Kidney capillary endothelial cell (primary cell): Measurements from ENCODE around the gene ADAR.
"Not testable (repeated sequence)": the region's sequence is repeated elsewhere in the genome, so short reads cannot be mapped to it uniquely, and the experiment has no call there.

Source experiments
- DNase-seq: peaks from one replicate; pipeline ENCODE4 v3.0.0-alpha.2; 2018; ENCODE audit warnings: low spot score

The ADAR gene, protein sequence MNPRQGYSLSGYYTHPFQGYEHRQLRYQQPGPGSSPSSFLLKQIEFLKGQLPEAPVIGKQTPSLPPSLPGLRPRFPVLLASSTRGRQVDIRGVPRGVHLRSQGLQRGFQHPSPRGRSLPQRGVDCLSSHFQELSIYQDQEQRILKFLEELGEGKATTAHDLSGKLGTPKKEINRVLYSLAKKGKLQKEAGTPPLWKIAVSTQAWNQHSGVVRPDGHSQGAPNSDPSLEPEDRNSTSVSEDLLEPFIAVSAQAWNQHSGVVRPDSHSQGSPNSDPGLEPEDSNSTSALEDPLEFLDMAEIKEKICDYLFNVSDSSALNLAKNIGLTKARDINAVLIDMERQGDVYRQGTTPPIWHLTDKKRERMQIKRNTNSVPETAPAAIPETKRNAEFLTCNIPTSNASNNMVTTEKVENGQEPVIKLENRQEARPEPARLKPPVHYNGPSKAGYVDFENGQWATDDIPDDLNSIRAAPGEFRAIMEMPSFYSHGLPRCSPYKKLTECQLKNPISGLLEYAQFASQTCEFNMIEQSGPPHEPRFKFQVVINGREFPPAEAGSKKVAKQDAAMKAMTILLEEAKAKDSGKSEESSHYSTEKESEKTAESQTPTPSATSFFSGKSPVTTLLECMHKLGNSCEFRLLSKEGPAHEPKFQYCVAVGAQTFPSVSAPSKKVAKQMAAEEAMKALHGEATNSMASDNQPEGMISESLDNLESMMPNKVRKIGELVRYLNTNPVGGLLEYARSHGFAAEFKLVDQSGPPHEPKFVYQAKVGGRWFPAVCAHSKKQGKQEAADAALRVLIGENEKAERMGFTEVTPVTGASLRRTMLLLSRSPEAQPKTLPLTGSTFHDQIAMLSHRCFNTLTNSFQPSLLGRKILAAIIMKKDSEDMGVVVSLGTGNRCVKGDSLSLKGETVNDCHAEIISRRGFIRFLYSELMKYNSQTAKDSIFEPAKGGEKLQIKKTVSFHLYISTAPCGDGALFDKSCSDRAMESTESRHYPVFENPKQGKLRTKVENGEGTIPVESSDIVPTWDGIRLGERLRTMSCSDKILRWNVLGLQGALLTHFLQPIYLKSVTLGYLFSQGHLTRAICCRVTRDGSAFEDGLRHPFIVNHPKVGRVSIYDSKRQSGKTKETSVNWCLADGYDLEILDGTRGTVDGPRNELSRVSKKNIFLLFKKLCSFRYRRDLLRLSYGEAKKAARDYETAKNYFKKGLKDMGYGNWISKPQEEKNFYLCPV

DNA sequence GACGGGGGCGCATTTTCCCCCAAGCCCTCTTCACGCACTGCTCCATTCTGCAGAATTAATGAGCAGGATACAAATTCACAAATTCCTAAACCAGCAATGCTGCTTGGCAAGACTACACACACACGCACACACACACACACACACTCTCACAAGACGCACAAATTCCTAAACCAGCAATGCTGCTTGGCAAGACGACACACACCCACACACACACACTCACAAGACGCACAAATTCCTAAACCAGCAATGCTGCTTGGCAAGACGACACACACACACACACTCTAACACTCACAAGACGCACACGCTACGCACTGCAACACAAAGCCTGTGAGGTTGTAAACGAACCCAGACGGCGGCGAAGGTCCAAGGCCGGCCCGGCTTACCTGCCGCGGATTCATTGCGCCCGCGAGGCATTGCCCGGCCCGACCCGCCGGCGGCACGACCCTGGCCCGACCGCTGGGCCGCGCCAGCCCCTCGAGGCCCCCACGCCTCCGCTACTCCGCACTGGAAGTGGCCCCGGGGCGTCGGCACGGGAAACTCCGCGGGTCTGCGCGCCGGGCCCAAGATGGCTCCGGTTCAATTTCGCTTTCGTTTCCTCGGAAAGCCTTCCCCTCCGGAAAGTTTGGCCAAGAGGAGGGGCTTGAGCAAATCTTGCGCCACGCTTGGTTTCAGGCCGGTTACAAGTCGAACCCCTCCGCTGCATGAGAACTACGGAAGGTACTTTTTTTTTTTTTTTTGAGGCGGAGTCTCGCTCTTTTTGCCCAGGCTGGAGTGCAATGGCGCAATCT, at the start of gene ADAR:
Gene ADAR (minus strand): TSS at position 578 of the 788 bp plus-strand sequence. CDS start 180 bp downstream, at position 398.
- DNase-seq, result peak; percentile 83

DNA sequence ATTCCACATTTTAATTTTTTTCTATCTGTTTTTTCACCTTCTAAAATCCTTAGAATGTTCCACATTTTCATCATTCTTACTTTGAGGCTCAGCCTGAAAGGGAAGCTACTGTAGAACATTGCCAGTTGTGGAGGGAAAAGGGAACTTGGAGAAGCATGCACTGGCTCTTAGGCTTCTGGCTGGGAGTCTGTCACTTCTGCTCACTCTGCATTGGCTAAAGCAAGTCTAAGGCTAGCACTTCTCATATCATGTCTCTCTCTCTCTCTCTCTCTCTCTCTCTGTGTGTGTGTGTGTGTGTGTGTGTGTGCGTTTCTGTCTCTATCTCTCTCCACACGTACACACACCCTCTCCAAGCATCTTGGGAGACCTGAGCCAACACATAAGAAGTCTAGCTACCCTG, 49.6 kb upstream of the ADAR start:
- no peak for DNase-seq

DNA sequence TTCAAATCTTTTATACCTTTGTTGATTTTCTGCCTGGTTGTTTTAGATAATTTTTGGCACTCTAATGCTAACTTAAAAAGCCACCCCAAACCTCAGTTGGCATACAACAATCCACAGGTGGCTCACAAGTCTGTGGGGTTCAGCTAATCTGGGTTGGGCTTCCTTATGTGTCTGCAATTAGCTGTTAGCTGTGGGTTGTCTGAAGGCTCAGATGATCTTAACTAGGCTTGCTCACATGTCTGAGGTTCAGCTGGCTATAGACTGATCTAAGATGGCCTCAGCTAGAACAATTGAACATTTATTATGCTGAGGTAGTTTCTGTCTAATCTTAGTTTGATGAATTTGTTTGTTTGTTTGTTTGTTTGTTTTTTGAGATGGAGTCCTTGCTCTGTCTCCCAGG, 44.9 kb upstream of the ADAR start:
- DNase-seq, result no peak

DNA sequence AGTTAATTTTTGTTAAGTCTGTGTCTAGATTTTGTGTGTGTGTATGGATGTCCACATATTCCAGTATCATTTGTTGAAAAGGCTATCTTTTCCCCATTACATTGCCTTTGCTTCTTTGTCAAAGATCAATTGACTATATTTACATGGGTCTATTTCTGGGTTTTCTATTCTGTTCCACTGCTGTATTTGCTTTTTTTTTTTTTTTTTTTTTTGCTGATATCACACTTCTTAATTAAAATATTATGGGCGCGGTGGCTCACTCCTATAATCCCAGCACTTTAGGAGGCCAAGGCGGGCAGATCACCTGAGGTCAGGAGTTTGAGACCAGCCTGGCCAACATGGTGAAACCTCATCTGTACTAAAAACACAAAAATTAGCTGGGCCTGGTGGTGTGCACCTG, 36.7 kb upstream of the ADAR start:
- not testable (repeated sequence) for DNase-seq

DNA sequence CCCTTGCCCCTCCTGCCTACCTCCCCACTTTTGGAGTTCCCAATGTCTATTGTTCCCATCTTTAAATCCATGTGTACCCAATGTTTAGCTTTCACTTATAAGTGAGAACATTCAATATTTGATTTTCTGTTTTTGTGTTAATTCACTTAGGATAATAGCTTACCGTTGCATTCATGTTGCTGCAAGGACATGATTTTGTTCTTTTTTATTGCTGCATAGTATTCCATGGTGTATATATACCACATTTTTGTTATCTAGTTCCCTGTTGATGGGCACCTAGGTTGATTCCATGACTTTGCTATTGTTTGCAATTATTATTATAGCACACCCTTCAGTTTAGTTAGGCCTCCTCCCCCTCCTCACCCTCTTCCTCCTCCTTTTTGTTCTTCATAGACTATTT, 33.5 kb upstream of the ADAR start:
- DNase-seq, result no peak

DNA sequence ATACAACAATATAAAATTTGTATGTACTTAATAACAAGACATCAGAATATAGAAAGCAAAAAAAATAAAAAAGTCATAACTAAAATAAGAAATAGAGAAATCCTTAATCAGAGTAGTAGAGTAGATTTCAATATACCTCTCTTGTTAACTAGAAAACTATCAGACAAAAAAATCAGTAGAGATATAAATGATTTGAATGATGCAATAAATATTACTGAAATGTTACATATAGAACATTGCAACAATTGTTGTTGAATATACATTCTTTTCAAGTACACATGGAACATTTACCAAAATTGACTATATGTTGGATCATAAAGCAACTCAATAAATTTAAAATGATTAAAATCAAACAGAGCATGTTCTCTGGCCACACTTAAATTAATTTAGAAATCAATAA, 31.9 kb upstream of the ADAR start:
- no peak for DNase-seq

DNA sequence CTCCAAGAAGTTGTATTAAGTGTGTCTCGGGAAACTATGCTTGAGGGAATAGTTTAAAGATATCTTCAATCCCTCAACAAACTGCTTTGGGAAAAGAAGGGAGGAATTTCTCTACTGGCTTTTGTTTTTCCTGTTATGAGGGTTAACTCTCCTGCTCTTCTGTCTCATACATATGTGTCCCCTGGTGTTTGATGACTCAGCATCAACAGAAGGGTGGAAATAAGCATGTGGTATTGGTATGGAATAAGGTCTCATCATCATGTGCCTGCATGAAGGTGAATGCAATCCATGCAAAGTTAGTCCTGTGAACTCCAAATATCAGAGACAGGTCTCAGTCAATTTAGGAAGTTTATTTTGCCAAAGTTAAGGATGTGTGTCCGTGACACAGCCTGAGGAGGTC, 27.2 kb upstream of the ADAR start:
- DNase-seq, result no peak

DNA sequence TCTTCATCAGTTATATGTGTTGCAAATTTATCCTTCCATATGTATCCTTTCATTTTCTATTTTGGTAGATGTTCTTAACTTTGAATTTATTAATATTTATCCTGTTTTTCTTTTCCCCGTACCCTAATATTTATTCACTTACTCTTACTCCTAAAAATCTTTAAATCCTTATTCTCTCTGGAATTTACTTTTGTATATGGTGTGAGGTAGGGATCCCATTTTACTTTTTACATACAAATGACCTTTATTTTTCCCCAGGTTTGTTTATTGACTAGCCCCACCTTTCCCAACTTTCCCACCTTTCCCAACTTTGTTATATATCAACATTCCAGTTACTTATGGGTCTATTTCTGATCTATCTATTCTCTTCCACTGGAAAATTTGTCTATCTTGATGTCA, 21.7 kb upstream of the ADAR start:
- DNase-seq, result no peak

DNA sequence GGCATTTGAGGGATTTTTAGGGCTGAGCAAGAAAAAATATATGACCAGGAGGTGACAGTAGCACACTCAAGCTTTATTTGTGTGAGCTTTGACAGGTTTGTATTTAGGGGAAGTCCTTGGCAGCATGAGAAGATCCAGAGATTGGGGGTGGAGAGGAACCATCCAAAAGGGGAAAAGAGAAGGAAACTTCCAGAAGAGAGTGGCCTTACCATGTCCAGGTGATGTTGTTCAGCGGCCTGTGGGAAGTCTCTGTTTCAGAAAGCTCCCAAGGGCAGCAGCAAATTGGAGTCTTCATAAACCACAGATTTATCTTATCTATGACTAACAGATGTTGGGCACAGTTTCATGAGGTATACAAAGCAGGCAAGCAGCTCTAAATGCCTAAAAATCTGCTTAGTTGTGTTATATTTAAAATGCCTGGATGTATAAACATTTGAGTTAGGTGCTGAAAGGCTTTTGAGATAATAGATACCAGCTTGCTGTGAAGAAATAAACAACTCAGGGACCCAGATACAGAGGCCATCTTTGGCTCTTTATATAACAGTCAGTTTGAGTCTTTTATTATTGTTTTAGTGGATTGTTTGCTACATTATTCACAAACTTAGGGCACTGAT, 21.2 kb upstream of the ADAR start:
- no peak for DNase-seq

DNA sequence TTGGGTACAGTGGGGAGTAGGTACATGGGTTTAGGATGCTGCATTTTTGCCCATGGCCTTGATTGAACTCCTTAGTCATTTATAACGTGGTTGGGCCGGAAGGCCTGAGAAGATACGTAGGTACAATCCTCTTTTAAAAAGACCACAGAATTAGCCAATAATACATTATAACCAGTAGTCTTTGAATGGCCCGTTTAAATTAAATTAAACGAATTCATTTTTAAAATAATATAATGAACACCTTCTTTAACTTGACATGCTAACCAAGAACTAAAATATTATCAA, 20.1 kb upstream of the ADAR start:
- no peak for DNase-seq

DNA sequence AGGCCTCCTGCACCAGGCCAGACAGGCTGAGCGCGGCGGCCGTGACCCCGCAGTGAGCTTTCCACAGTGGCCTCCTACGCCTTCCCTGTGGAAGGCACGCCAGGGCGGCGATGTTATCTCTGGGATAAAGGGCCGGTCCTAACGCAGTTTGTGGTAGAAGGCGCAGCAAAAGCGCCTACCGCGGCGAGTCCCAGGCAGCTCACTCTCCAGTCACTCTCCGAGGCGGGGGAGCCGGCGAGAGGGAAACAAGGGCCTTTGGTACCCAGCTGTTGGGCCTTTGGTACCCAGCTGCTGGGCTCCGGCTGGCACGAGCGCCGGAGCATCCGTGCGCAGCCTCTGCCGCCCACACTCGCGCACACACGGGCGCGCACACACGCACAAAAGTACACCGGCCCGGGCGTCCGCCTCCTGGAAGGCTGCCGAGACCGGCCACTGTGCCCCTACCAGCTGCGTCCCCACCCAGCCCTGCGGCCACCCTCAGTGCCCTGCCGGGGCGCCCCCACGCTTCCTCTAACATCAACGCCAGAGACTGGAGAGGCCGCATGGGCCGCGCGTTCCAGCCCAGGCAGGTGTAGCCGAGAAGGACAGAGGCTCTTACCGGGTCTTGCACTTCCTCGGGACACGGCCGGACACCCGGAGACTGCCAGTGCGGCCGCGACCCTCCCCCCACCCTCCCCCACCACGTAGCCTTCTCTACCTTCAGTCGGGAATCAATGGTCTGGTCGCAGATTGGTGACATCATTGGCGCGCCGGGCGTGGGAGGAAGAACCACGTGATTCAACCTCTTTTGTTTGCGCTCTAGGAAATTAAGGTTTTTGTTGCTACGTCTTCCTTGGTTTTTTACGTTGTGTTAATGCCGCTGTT, 19.5 kb upstream of the ADAR start:
- DNase-seq, result peak; percentile 76

DNA sequence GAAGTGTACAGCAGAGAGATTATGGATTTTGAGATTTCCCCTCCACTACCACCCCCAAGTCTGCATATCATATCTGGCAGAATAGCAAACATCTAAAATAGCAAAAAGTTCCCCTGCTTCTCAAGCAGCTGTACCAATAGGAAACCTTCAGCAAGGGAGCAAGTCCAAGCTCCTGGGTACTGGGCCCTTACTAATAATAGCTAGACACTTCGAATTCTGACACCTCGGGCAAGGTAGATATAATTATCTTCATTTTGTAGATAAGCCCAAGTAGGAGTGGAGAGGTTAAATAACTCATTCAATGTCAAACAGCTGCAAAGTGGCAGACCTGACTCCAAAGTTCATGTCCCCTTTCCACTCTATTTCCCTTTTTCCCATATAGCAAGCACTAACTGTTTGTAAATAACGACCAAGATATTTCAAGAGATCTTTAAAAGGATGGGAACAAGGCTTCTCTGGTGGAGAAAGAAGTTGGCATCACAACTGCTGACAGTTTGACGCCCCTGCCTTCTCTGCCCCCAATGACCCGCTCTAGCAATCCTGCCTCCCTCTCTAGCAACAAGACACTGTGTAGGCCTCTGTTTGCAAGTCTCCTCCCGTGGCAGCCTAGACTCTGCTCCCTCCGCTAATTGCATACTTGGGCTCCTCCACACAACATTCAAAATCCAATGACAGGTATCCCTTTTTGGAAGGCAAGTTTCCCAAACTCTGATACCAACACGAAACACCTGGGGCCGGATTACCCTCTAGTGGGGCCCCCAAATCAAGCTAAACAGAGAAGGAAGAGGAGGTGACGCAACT, 18.7 kb upstream of the ADAR start:
- no peak for DNase-seq

DNA sequence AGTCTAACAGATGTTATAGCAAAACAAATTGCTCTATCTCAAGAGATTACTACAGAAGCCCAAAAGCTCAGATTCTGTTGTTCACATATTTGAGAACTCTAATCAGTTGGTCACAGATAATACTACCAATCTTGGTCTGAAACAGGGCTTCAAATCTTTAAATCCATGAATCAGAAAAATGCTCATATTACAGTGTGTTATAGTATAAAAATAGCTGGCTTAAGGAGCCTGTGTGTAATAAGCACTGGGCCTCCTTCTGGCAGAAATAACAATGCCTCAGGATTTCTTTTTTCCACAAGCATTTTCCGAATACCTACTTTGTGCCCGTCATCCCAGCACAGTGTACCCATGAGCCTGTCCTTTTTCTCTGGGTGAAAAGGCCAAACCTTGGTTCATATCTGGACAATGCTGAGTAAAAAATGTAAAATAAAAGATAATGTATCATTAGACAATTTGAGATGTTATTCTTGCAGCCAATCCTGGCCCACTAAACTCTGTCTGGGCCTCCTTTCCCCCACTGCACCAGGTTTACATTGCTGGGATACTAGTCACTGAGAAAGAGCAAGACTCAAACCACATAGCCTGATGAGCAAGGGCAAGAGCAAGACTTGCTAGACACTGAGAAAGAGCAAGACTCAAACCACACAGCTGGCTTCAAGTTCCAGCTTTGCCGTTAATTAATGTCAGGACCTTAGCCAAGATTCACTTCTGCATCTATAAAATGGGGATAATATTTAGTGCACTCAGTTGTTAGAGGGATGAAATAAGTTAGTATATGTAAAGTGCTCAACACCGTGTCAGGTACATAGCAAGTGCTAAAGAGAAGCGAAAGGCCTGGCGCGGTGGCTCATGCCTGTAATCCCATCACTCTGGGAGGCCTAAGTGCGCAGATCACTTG, 17.0 kb upstream of the ADAR start:
- no peak for DNase-seq

DNA sequence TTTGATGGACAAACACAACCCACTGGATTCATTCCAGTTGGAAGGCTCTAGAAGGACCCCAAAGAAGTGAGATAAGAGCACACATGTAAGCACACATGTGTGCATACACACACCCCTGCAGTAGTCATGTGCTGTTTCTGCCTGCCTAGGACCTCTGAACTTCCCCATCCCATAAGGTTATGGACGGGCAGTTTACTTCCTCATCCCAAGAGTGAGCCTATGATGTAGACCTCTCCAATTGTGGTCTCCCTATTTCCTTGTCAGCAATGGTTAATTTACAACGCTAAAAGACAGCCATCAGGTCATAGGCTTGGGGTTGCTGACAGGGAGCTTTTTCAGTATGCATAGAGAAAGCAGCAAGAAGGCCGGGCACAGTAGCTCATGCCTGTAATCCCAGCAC, 15.4 kb upstream of the ADAR start:
- no peak for DNase-seq

DNA sequence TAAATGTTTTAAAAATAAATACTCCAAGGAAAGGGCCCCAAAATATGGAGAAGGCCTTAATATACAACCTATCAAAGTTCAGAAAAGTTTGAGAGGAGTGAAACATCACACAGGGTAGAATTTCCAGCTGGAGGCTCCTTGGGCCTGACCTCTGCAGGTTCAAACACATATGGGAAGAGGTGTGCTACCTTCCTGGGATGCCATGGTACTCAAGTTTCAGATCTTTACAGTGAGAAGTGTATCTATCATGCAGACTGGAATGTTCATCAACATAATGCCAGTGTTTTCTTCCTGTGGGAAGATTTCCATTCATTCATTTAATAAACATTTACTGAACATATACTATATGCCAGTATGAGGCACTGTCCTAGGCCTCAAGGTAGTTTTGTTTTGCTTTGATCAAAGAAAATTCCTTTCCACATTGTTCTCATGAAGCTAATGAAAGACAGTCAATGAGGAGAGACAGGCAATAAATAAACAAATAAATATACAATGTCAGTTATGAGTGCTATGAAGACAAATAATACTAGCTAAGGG, 14.6 kb upstream of the ADAR start:
- DNase-seq, result no peak

DNA sequence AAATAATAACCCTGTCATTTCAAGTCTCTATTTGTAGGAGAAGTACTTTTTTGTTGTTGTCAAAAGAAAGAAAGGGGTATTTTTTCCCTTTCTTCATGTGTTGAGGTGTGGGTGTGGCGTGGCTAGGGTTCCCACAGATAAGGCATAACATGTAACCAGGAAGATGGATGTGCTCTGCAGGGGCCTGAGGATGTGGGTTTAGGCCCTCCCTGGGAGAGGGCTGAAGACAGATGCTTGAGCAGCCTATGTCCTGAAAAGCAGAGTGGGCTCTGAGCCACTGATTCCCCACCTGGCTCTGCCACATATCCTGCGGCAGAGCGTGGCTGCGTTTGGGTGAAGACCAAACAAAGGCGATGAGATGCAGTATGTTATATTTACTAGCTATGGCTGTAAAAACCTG, 13.9 kb upstream of the ADAR start:
- DNase-seq, result no peak

DNA sequence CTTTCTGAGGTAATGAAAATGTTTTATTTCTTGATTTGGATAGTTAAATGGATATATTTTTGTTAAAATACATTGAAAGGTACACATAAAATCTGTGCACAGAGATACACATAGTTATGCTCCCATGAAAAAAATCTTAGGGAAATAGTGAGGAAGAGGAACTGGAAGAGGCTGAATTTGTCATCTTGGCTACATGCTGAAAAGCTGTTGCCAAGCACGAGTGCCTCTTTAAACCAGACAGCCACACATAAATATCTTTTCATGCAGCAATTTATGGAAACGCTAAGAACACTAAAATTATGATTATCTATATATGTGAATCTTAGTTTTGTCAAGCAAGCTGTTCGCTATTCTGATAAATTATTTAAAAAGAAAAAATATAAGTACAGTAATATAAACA, 12.8 kb upstream of the ADAR start:
- no peak for DNase-seq

DNA sequence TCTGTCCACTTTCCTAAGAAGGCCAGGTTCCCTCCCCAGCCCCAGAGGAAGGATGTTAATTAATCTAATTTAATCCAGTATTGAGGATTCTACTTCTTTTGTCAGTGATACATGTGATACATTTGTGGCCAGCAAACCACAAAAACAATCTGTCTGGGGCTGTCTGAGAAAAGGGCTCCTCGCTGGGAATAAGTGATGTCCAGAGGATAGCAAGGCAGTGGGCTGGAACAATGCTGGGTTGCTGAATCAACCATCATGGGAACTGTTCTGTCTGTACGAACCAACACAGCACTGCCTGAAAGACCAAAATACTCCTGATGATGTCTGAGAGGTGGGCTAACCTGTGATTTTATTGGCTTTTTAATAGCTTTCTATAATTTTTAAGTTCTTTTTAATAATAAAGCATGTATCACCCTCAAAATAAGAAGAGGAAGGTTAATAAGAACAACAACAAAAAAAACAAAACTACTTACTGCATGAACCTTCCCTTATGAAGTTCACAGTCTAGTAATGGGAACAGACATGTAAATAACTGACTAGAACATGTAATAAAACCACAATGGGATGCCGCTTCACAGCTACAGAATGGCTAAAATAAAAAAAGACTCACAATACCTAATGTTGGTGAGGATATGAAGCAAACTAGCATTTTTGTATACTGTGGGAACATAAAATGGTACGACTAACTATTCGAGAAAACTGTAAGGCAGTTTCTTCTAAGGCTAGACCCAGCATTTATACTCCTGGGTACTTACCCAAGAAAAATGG, 11.4 kb upstream of the ADAR start:
- DNase-seq, result no peak
